K562 (cell line): ENCODE results near the gene SEPTIN1. TPM values are rescaled to one million over a fixed set of nuclear protein-coding genes. Genes with fewer than 3 reads are reported as not detected.
A peak's percentile ranks its signal among the peaks of the same experiment; 100 is the strongest.

Experiments used
- BHLHE40 ChIP-seq: IDR thresholded peaks from 2 replicates; pipeline ENCODE4 v1.6.1; 2011; ENCODE audit warnings: low read length, improper control_type of control experiment
- BMI1 ChIP-seq: fragments of 150-350 bp; IDR thresholded peaks from 2 replicates; pipeline ENCODE4 v1.6.1; 2014; ENCODE audit warnings: low read length
- CCAR2 ChIP-seq: fragments of 200-400 bp; formaldehyde crosslinking; IDR thresholded peaks from 2 replicates; pipeline ENCODE4 v1.6.1; 2017; ENCODE audit warnings: mild to moderate bottlenecking, low read depth, low read length
- CHD2 ChIP-seq: IDR thresholded peaks from 2 replicates; pipeline ENCODE4 v1.6.1; 2011; ENCODE audit warnings: low read depth, low read length
- JUN ChIP-seq, 2 experiments: sonication (generic) in 1 of 2; formaldehyde crosslinking in 1 of 2; IDR thresholded peaks; 2 replicates each; pipeline versions ENCODE4 v1.6.1 to v1.8.0; 2012 to 2022; ENCODE audit warnings: borderline replicate concordance in 2 of 2, mild to moderate bottlenecking in 2 of 2, improper control_type of control experiment in 1 of 2, low read depth in 1 of 2, low read length in 1 of 2, missing genetic modification reagents in 1 of 2
- KLF13 ChIP-seq: fragments of 450-650 bp; IDR thresholded peaks from 2 replicates; pipeline ENCODE4 v1.6.1; 2016; ENCODE audit warnings: missing genetic modification characterization, low read depth, mild to moderate bottlenecking, missing compliant biosample characterization, moderate library complexity, borderline replicate concordance
- PHB ChIP-seq: fragments of 250-450 bp; sonication (Bioruptor Pico); IDR thresholded peaks from 2 replicates; pipeline ENCODE4 v1.5.0; 2021
- RAD51 ChIP-seq: fragments of 450-650 bp; IDR thresholded peaks from 2 replicates; pipeline ENCODE4 v1.7.1; 2016; ENCODE audit warnings: low read depth, mild to moderate bottlenecking, borderline replicate concordance
- RCOR1 ChIP-seq, 2 experiments: IDR thresholded peaks; 2 replicates each; pipeline ENCODE4 v1.6.1; 2012; ENCODE audit warnings: low read depth in 2 of 2, low read length in 2 of 2, borderline replicate concordance in 1 of 2, improper control_type of control experiment in 1 of 2
- ZBTB7A ChIP-seq: IDR thresholded peaks from 2 replicates; pipeline ENCODE4 v1.6.1; 2011; ENCODE audit warnings: low read depth, mild to moderate bottlenecking, low read length, moderate library complexity, borderline replicate concordance; ENCODE audit not compliant: control insufficient read depth
- polyA plus RNA-seq, 8 experiments: library from polyadenylated mRNA; depleted of rRNA in 4 of 8; stranded (reverse) in 5 of 8; unstranded in 3 of 8; fragments of >200 nt; fragmentation: Nextera tagmentation in 2 of 8; fragmentation: Illumina TruSeq in 1 of 8; extraction: Ambion mirVana in 2 of 8; extraction: Trizol in 1 of 8; gene quantifications; 2 replicates each; pipeline versions ENCODE4 v1.2.1 to v1.2.3, GENCODE V29; 2011 to 2014; ENCODE audit warnings: inconsistent platforms in 1 of 8, missing spikeins in 1 of 8
- total RNA-seq, 7 experiments: library from RNA; depleted of rRNA in 6 of 7; stranded (reverse); fragments of >200 nt in 6 of 7; fragmentation: Illumina TruSeq in 2 of 7; extraction: Trizol in 2 of 7; gene quantifications; 2 replicates each; pipeline versions ENCODE4 v1.2.1 to v1.2.3, GENCODE V29; 2011 to 2021; ENCODE audit warnings: low replicate concordance in 1 of 7
- TF ChIP-seq, protein P1 (sequence below): fragments of 450-650 bp; formaldehyde crosslinking; IDR thresholded peaks from 2 replicates; pipeline ENCODE4 v1.4.0; 2020; ENCODE audit warnings: mild to moderate bottlenecking, mixed read lengths
- TF ChIP-seq, protein P2 (sequence below): fragments of 450-650 bp; IDR thresholded peaks from 2 replicates; pipeline ENCODE4 v1.6.1; 2016; ENCODE audit warnings: low read depth, mild to moderate bottlenecking, moderate library complexity
- TF ChIP-seq, protein P3 (sequence below): fragments of 250-450 bp; sonication (Bioruptor Pico); IDR thresholded peaks from 2 replicates; pipeline ENCODE4 v1.8.0; 2022; ENCODE audit warnings: moderate library complexity, mild to moderate bottlenecking, inconsistent platforms
- TF ChIP-seq, protein P4 (sequence below): fragments of 450-650 bp; formaldehyde crosslinking; conservative IDR thresholded peaks from 2 replicates; pipeline ENCODE4 v1.4.0; 2022; ENCODE audit warnings: mild to moderate bottlenecking, missing genetic modification characterization
- TF ChIP-seq, protein P5 (sequence below), 2 experiments: fragments of 250-450 bp in 1 of 2; fragments of 450-650 bp in 1 of 2; sonication (Bioruptor Pico) in 1 of 2; IDR thresholded peaks; 2 replicates each; pipeline versions ENCODE4 v1.6.1 to v1.8.0; 2016 to 2021; ENCODE audit warnings: mild to moderate bottlenecking in 2 of 2, moderate library complexity in 2 of 2, missing compliant biosample characterization in 1 of 2, missing genetic modification characterization in 1 of 2
- TF ChIP-seq, protein P6 (sequence below): fragments of 450-650 bp; formaldehyde crosslinking; IDR thresholded peaks from 2 replicates; pipeline ENCODE4 v1.4.0; 2022; ENCODE audit warnings: missing genetic modification characterization
- TF ChIP-seq, protein P7 (sequence below): fragments of 450-650 bp; IDR thresholded peaks from 2 replicates; pipeline ENCODE4 v1.6.1; 2016; ENCODE audit warnings: mild to moderate bottlenecking

Gene SEPTIN1
- total and polyA plus RNA-seq, 9 of the 15 experiments (the other 6 are each of a cell fraction or from before 2014, with no cell fraction given) = 0.23 to 5.6 (median 1.7) TPM; not detected in 1

DNA sequence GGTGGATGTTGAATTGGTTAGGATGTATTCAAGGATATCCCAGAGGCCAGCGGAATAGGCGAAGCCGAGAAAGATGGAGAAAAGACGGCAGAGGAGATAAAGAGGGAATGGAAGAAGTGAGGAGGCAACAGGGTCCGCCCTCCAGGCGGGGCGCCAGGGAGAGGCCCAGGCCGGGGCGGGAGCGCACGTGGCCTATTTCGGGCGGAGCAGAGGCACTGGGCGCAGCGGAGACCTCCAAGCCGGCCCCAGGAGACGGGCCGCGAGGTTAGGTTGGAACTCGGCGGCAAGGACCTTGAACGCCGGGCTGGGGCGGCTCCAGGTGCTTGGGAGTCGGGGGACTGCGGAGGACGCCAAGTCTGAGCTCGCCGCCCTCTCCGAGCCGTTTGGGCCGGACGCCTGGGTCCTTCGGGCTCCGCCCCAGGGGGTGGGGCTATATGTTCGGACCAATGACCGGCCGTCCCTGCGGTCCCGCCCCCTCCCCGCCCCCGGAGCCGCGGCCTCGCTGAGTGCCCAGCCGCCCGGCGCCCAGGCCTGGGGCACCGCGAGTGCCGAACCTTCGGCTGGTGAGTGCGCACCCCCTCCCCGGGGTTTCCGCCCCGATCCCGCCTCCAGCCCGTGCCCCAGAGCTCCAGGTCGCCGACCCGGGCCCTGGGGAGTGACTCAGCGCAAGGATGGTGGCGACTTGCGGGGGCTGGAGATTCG lies 24.9 kb upstream of the SEPTIN1 start, which contains the start of gene ZNF771 (continued):
- TF ChIP-seq, protein P1, sequence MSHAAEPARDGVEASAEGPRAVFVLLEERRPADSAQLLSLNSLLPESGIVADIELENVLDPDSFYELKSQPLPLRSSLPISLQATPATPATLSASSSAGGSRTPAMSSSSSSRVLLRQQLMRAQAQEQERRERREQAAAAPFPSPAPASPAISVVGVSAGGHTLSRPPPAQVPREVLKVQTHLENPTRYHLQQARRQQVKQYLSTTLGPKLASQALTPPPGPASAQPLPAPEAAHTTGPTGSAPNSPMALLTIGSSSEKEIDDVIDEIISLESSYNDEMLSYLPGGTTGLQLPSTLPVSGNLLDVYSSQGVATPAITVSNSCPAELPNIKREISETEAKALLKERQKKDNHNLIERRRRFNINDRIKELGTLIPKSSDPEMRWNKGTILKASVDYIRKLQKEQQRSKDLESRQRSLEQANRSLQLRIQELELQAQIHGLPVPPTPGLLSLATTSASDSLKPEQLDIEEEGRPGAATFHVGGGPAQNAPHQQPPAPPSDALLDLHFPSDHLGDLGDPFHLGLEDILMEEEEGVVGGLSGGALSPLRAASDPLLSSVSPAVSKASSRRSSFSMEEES (CRISPR knock-in tag) = no peak
- TF ChIP-seq RCOR1 (IDR thresholded peaks at IDR 0.05; ENCODE audit: borderline replicate concordance in 1 of 2, low read depth in 2 of 2, low read length in 2 of 2) (peak in 1 of 2 experiments; percentile 65; a peak in 1 of 4 replicates), JUN (IDR thresholded peaks at IDR 0.05; ENCODE audit: borderline replicate concordance, low read depth, low read length) (peak; percentile 39; the same call in 1 of the 2 replicates), JUN (CRISPR knock-in tag; IDR thresholded peaks at IDR 0.05; ENCODE audit: borderline replicate concordance) (0 out of 2 replicates have a peak, but pooled peaks have one; percentile 35), CHD2 (no peak), BMI1 (no peak), ZBTB7A (peak; percentile 59; the same call in 1 of the 2 replicates), CCAR2 (no peak), BHLHE40 (peak; percentile 83), PHB (CRISPR knock-in tag) (no peak), RAD51 (peak; percentile 85), KLF13 (tag) (0 out of 2 replicates have a peak, but pooled peaks have one; percentile 6)
- TF ChIP-seq, protein P2, sequence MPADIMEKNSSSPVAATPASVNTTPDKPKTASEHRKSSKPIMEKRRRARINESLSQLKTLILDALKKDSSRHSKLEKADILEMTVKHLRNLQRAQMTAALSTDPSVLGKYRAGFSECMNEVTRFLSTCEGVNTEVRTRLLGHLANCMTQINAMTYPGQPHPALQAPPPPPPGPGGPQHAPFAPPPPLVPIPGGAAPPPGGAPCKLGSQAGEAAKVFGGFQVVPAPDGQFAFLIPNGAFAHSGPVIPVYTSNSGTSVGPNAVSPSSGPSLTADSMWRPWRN = no peak
- TF ChIP-seq, protein P3, sequence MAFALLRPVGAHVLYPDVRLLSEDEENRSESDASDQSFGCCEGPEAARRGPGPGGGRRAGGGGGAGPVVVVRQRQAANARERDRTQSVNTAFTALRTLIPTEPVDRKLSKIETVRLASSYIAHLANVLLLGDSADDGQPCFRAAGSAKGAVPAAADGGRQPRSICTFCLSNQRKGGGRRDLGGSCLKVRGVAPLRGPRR = no peak
- TF ChIP-seq, protein P4, sequence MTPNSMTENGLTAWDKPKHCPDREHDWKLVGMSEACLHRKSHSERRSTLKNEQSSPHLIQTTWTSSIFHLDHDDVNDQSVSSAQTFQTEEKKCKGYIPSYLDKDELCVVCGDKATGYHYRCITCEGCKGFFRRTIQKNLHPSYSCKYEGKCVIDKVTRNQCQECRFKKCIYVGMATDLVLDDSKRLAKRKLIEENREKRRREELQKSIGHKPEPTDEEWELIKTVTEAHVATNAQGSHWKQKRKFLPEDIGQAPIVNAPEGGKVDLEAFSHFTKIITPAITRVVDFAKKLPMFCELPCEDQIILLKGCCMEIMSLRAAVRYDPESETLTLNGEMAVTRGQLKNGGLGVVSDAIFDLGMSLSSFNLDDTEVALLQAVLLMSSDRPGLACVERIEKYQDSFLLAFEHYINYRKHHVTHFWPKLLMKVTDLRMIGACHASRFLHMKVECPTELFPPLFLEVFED = no peak
- TF ChIP-seq, protein P5, sequence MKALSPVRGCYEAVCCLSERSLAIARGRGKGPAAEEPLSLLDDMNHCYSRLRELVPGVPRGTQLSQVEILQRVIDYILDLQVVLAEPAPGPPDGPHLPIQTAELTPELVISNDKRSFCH (CRISPR knock-in tag; IDR thresholded peaks at IDR 0.05) = no peak
- TF ChIP-seq, protein P5 (tag; IDR thresholded peaks at IDR 0.05) = no peak
- TF ChIP-seq, protein P6, sequence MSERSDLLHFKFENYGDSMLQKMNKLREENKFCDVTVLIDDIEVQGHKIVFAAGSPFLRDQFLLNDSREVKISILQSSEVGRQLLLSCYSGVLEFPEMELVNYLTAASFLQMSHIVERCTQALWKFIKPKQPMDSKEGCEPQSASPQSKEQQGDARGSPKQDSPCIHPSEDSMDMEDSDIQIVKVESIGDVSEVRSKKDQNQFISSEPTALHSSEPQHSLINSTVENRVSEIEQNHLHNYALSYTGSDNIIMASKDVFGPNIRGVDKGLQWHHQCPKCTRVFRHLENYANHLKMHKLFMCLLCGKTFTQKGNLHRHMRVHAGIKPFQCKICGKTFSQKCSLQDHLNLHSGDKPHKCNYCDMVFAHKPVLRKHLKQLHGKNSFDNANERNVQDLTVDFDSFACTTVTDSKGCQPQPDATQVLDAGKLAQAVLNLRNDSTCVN = no peak
- TF ChIP-seq, protein P7, sequence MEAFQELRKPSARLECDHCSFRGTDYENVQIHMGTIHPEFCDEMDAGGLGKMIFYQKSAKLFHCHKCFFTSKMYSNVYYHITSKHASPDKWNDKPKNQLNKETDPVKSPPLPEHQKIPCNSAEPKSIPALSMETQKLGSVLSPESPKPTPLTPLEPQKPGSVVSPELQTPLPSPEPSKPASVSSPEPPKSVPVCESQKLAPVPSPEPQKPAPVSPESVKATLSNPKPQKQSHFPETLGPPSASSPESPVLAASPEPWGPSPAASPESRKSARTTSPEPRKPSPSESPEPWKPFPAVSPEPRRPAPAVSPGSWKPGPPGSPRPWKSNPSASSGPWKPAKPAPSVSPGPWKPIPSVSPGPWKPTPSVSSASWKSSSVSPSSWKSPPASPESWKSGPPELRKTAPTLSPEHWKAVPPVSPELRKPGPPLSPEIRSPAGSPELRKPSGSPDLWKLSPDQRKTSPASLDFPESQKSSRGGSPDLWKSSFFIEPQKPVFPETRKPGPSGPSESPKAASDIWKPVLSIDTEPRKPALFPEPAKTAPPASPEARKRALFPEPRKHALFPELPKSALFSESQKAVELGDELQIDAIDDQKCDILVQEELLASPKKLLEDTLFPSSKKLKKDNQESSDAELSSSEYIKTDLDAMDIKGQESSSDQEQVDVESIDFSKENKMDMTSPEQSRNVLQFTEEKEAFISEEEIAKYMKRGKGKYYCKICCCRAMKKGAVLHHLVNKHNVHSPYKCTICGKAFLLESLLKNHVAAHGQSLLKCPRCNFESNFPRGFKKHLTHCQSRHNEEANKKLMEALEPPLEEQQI = no peak
